ENCODE data around the gene ANKRD11. TPM values are rescaled to one million over a fixed set of nuclear protein-coding genes. Genes with fewer than 3 reads are reported as not detected.

Gene ANKRD11
- total RNA-seq, 1 donor from 2014 or later, result 133 TPM

DNA sequence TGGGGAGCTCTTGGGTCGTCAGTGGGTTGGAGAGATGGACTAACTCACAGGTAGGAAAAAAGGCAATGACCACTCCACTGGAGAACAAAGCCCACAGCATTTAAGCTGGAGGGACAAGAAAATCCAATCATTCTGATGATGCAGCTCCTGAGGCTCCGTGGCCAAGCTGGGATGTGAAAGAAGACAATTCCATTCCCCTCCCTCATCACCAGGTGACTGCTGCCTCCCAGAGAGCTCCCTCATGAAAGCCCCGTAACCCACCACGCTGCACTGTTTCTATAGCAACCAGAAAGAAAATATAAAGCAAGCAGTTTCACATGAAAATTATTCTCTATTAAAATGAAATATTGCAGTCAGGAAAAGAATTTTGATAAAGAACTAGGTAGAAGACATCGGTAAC lies 15.2 kb downstream of the ANKRD11 start:
- no peak for DNase-seq (ENCODE audit: low read depth)

DNA sequence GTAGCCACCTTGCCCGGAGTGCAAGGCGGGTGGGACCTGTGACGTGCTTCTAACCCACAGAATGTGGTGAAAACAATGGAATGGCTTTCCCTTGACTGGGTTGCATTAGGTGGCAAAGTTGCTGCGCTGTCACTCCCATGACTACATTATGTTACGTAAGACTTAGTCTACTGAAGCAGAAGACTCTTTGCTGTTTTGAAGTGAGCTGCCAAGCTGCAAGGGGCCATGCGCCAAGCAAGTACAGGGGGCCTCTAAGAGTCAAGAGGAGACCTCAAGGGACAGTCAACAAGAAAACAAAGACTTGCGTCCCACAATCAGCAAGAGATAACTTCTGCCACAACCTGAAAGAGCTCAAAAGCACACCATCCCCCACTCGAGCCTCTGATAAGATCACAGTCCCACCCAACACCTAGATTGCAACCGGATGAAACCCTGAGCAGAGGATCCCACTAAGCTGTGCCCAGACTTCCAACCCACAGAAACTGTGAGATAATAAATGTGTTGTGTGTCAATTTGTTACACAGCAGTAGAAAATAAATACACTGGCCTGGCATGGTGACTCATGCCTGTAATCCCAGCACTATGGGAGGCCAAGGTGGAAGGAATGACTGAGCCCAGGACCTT lies 16.5 kb downstream of the ANKRD11 start:
- Histone ChIP-seq H3K4me3 (ENCODE audit: low read depth, low read length) (no peak overlapping the region), H3K36me3 (ENCODE audit: control insufficient read depth, insufficient read depth, low read length) (no peaks in the 10 kb centered on the region), H3K27me3 (ENCODE audit: control insufficient read depth, insufficient read depth, low read length) (no peaks in the 10 kb centered on the region)
- no peak for DNase-seq (ENCODE audit: low read depth)
- TF ChIP-seq, protein P1, sequence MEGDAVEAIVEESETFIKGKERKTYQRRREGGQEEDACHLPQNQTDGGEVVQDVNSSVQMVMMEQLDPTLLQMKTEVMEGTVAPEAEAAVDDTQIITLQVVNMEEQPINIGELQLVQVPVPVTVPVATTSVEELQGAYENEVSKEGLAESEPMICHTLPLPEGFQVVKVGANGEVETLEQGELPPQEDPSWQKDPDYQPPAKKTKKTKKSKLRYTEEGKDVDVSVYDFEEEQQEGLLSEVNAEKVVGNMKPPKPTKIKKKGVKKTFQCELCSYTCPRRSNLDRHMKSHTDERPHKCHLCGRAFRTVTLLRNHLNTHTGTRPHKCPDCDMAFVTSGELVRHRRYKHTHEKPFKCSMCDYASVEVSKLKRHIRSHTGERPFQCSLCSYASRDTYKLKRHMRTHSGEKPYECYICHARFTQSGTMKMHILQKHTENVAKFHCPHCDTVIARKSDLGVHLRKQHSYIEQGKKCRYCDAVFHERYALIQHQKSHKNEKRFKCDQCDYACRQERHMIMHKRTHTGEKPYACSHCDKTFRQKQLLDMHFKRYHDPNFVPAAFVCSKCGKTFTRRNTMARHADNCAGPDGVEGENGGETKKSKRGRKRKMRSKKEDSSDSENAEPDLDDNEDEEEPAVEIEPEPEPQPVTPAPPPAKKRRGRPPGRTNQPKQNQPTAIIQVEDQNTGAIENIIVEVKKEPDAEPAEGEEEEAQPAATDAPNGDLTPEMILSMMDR (IDR thresholded peaks at IDR 0.05; ENCODE audit: insufficient read depth, low read length, poor library complexity, severe bottlenecking), result no peak

More for the DNA sequence above, 15.2 kb downstream of the ANKRD11 start:
- no peaks in the 10 kb centered on the region for H3K36me3 ChIP-seq (ENCODE audit: control insufficient read depth, insufficient read depth, low read length)
- H3K4me3 ChIP-seq (ENCODE audit: low read depth, low read length), result no peak overlapping the region
- TF ChIP-seq, protein P1 (IDR thresholded peaks at IDR 0.05; ENCODE audit: insufficient read depth, low read length, poor library complexity, severe bottlenecking), result no peak
- no peaks in the 10 kb centered on the region for H3K27me3 ChIP-seq (ENCODE audit: control insufficient read depth, insufficient read depth, low read length)

DNA sequence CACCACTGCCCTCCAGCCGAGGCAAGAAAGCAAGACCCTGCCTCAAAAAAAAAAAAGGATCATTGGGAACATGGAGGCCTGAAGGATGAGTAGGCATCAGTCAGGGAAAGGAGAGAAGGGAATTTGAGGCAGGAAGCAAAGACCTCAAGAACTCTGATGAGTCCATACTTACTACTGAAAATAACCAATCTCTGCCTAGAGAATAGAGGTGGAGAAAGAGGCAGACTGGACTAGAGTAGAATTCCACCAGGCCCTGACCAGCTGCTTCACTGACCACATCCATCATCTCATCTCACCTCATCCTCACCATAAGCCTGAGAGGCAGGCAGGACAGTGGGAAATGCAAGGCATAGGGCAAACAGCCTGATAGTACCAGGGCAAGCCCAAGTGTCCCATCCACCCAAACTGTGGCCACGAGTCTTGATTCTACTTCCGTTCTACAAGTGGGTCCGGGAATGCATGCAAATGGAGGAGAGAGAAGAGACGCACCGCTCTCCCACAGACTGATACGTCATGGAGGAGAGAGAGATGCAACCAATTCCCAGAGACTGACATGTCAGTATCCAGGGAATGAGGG lies 17.1 kb downstream of the ANKRD11 start:
- Histone ChIP-seq H3K27me3 (ENCODE audit: control insufficient read depth, insufficient read depth, low read length) (no peaks in the 10 kb centered on the region), H3K36me3 (ENCODE audit: control insufficient read depth, insufficient read depth, low read length) (no peaks in the 10 kb centered on the region), H3K4me3 (ENCODE audit: low read depth, low read length) (no peak overlapping the region)
- no peak for DNase-seq (ENCODE audit: low read depth)
- TF ChIP-seq, protein P1 (IDR thresholded peaks at IDR 0.05; ENCODE audit: insufficient read depth, low read length, poor library complexity, severe bottlenecking), result no peak

DNA sequence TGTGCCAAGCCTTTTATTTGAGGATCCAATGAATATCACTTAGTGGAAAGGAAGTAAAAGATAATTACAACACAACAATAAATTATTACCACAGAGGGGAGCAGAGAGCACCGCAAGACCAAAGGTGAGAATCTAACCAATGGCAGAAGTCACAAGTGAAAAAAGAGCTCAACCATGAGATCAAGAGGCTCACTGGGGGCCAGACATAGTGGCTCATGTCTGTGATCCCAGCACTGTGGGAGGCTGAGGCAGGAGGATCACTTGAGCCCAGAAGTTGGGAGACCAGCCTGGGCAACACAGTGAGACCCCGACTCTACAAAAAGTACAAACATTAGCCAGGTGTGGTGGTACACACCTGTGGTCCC lies 17.7 kb downstream of the ANKRD11 start:
- H3K36me3 ChIP-seq (ENCODE audit: control insufficient read depth, insufficient read depth, low read length), result no peaks in the 10 kb centered on the region
- no peak for DNase-seq (ENCODE audit: low read depth)
- H3K27me3 ChIP-seq (ENCODE audit: control insufficient read depth, insufficient read depth, low read length), result no peaks in the 10 kb centered on the region
- no peak overlapping the region for H3K4me3 ChIP-seq (ENCODE audit: low read depth, low read length)
- TF ChIP-seq, protein P1 (IDR thresholded peaks at IDR 0.05; ENCODE audit: insufficient read depth, low read length, poor library complexity, severe bottlenecking), result no peak

DNA sequence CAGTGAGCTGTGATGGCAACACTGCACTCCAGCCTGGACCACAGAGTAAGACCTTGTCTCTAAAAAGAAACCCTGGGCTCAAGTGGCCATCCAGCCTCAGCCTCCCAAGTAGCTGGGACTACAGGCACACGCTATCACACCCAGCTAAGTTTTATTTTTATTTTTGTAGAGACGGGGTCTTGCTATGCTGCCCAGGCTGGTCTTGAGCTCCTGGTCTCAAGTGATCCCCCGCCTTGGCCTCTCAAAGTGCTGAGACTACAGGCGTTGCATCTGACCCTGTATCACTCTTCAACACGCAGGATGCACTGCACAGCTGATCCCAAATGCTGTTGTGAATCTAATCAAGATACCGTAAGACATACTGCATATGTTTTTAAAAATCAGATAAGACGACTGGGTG lies 23.0 kb downstream of the ANKRD11 start:
- DNase-seq (ENCODE audit: low read depth), result no peak
- no peaks in the 10 kb centered on the region for H3K36me3 ChIP-seq (ENCODE audit: control insufficient read depth, insufficient read depth, low read length)

More for the DNA sequence above, 23.0 kb downstream of the ANKRD11 start:
- H3K4me3 ChIP-seq (ENCODE audit: low read depth, low read length), result no peak overlapping the region
- H3K27me3 ChIP-seq (ENCODE audit: control insufficient read depth, insufficient read depth, low read length), result no peaks in the 10 kb centered on the region
- TF ChIP-seq, protein P1 (IDR thresholded peaks at IDR 0.05; ENCODE audit: insufficient read depth, low read length, poor library complexity, severe bottlenecking), result no peak

Measured in kidney epithelial cell (primary cell).